WI38 (cell line): ENCODE data around the gene DIAPH3.

Experiments used
- H3K4me3 ChIP-seq: 2 replicates; pipeline ENCODE4 v1.5.1; 2011; ENCODE audit warnings: low read depth, mild to moderate bottlenecking, control low read depth, low read length
- TF ChIP-seq, protein P1 (sequence below): IDR thresholded peaks from 2 replicates; pipeline ENCODE4 v1.5.1; 2012; ENCODE audit warnings: low read depth, mild to moderate bottlenecking, control low read depth, low read length

The DIAPH3 gene

DNA sequence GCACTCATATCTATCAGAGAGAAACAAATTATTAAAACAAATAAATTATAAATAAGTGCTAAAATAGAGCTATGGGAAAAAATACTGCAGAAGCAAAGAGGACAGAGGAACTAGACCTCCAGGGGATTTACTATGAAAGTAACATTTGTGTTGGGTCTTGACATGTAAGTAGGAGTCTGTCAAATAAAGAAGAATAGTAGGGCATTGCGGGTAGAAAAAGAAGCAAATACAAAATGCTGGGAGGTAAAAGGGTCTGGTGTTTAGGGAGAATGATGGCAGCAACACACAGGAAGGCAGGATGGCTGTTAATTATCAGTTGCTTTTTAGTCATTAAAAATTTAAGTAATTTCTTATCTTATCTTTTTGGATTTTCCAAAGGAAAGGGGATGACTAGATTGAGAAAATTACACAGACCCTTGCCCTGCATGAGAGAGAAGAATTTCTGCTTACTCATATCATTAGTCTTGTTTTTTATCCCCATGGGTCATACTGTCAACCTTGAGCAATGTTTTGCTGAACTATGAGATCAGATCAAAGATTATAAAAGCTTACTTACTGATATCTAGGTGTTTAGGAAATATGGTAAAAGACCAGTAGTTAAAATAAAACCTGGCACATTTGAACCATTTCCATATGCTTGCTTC lies 472.7 kb downstream of the DIAPH3 start:
- H3K4me3 ChIP-seq: no peak overlapping the region
- TF ChIP-seq, protein P1, sequence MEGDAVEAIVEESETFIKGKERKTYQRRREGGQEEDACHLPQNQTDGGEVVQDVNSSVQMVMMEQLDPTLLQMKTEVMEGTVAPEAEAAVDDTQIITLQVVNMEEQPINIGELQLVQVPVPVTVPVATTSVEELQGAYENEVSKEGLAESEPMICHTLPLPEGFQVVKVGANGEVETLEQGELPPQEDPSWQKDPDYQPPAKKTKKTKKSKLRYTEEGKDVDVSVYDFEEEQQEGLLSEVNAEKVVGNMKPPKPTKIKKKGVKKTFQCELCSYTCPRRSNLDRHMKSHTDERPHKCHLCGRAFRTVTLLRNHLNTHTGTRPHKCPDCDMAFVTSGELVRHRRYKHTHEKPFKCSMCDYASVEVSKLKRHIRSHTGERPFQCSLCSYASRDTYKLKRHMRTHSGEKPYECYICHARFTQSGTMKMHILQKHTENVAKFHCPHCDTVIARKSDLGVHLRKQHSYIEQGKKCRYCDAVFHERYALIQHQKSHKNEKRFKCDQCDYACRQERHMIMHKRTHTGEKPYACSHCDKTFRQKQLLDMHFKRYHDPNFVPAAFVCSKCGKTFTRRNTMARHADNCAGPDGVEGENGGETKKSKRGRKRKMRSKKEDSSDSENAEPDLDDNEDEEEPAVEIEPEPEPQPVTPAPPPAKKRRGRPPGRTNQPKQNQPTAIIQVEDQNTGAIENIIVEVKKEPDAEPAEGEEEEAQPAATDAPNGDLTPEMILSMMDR: no peak

DNA sequence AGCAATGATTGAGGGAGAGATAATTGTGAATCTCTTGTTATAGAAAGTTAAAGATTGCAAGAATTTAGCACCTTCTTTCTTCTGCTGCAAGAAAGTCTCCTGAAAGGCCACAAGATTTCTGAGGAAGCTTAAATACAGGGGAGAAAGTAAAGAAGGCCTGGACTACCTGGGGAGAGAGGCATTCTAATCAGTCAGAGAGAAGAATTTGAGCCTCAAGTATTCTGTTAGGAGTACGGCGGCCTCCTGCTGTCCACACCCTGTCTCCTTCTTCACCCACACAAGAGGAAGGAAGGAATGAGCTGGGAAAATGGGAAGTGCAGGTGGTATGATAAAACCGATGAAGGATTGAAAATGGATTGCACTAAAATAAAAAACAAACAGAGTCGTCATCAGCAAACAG lies 474.7 kb downstream of the DIAPH3 start:
- H3K4me3 ChIP-seq: no peak overlapping the region
- TF ChIP-seq, protein P1: no peak

GRCh38 chr13:59686798-59687394 lies 476.8 kb downstream of the DIAPH3 start:
- TF ChIP-seq, protein P1: no peak
- H3K4me3 ChIP-seq: no peak overlapping the region

- H3K4me3 ChIP-seq: no peak overlapping the region
- TF ChIP-seq, protein P1: no peak
Observed at GRCh38 chr13:59684105-59684504, 479.6 kb downstream of the DIAPH3 start.

- TF ChIP-seq, protein P1: no peak
- no peak overlapping the region for H3K4me3 ChIP-seq
Observed at GRCh38 chr13:59681636-59682311, 482.0 kb downstream of the DIAPH3 start.

- TF ChIP-seq, protein P1: peak; percentile 40; the same call in 1 of the 2 replicates
- H3K4me3 ChIP-seq: no peak overlapping the region
Observed at GRCh38 chr13:59680429-59681024, 483.2 kb downstream of the DIAPH3 start.

DNA sequence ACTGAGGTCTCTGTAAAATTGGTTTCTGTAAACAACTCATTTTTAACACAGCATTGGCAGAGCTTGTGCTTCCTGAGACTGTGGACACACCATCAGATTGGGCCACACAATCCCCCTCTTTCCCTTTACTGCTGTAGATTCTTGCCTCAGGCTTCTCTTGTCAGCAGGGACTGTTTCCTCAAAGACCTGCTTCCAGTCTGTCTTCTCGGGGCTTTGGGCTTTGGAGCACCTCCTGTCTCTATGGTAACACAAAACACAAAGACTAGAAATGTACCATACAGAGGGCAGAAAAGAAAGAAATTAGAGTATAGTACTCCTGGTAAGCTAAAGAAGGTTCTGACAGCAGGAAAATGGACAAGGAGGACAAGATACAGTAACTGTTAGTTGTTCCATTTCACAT lies 484.5 kb downstream of the DIAPH3 start:
- no peak overlapping the region for H3K4me3 ChIP-seq
- TF ChIP-seq, protein P1: no peak
